ENCODE results near the gene TRMT5. TPM values are rescaled to one million over a fixed set of nuclear protein-coding genes. Genes with fewer than 3 reads are reported as not detected.
A peak's percentile ranks its signal among the peaks of the same experiment; 100 is the strongest.

Gene TRMT5
- total and polyA plus RNA-seq, 2 of the 4 experiments (the other 2 are of a cell fraction), result 5.0 to 10.4 TPM

GRCh38 chr14:60944204-60944603 is 36.7 kb downstream of the TRMT5 start:
- no CpG with 5 or more reads among the region's 4 CpGs for WGBS, 2 experiments (ENCODE audit: extremely low coverage in 2 of 2, insufficient read length in 1 of 2)
- no peaks in the 10 kb centered on the region for H3K9me3 ChIP-seq (ENCODE audit: control insufficient read depth, insufficient read depth, low read length)
- no peak overlapping the region for H4K8ac ChIP-seq (ENCODE audit: low read depth in 2 of 2, low read length in 2 of 2)
- peak overlapping the region; percentile 83 for H4K5ac ChIP-seq (ENCODE audit: low read depth, low read length)
- H2BK120ac ChIP-seq (ENCODE audit: low read depth, low read length), result no peak overlapping the region
- H3K9ac ChIP-seq (ENCODE audit: low read depth, low read length), result no peak overlapping the region
- H3K79me1 ChIP-seq (ENCODE audit: low read depth in 1 of 2, low read length in 2 of 2), result peaks cover 9 to 17% of the 10 kb centered on the region in 2 experiments; a peak in 3 of 4 replicates
- no peak overlapping the region for H4K91ac ChIP-seq (ENCODE audit: insufficient read depth, low read depth, low read length)
- H2AK9ac ChIP-seq (replicated peaks; ENCODE audit: low read depth, low read length, poor library complexity), result no peak overlapping the region
- H3K56ac ChIP-seq (ENCODE audit: extremely low read depth, insufficient read depth, low read length), result no peak overlapping the region
- in situ Hi-C loops (cut with MboI; ENCODE audit: low sequenced_read_pairs), result no loop called here
- no peak overlapping the region for H2BK20ac ChIP-seq (ENCODE audit: low read depth, low read length)
- H3K36me3 ChIP-seq (ENCODE audit: control insufficient read depth, insufficient read depth, low read length), result 0 out of 2 replicates have a peak, but pooled peaks cover 3% of the 10 kb centered on the region
- H3K14ac ChIP-seq (replicated peaks; ENCODE audit: low read depth, low read length), result no peak overlapping the region
- ATAC-seq (ENCODE audit: low read depth) (peak; percentile 32; the same call in 1 of the 2 replicates), DNase-seq (no peak)
- no peak overlapping the region for H3K4me2 ChIP-seq (ENCODE audit: low read depth, low read length)
- no peak overlapping the region for H2AFZ ChIP-seq (replicated peaks; ENCODE audit: low read length, poor library complexity)
- H2BK5ac ChIP-seq (ENCODE audit: low read depth, low read length, poor library complexity, severe bottlenecking), result peak overlapping the region; percentile 24
- H3K18ac ChIP-seq (ENCODE audit: low read depth, low read length), result no peak overlapping the region; the same call in 1 of the 2 replicates
- ChIA-PET POLR2A (ENCODE audit: unreplicated experiment) (no interaction called here), CTCF (no interaction called here)
- H3K27ac ChIP-seq (ENCODE audit: insufficient read depth, low read length), result peak overlapping the region; percentile 73; the same call in 1 of the 2 replicates
- H3K4me1 ChIP-seq (ENCODE audit: control insufficient read depth, insufficient read depth, low read length), result peaks cover 7% of the 10 kb centered on the region
- dilution Hi-C loops (cut with HindIII; ENCODE audit: low sequenced_read_pairs, unreplicated experiment), result no loop called here
- no peak overlapping the region for H3K4me3 ChIP-seq (ENCODE audit: insufficient read depth, low read depth, low read length)
- no TSS peak for BruUV-seq (replicated peaks)
- H3K9me1 ChIP-seq (ENCODE audit: insufficient read depth, low read length), result peaks cover 3% of the 10 kb centered on the region; the same call in 1 of the 2 replicates
- TF ChIP-seq, protein P1, sequence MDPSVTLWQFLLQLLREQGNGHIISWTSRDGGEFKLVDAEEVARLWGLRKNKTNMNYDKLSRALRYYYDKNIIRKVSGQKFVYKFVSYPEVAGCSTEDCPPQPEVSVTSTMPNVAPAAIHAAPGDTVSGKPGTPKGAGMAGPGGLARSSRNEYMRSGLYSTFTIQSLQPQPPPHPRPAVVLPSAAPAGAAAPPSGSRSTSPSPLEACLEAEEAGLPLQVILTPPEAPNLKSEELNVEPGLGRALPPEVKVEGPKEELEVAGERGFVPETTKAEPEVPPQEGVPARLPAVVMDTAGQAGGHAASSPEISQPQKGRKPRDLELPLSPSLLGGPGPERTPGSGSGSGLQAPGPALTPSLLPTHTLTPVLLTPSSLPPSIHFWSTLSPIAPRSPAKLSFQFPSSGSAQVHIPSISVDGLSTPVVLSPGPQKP (IDR thresholded peaks at IDR 0.05; ENCODE audit: borderline replicate concordance, low read depth, low read length), result no peak
- TF ChIP-seq CEBPB (IDR thresholded peaks at IDR 0.05; ENCODE audit: low read depth, low read length) (no peak), RCOR1 (IDR thresholded peaks at IDR 0.05; ENCODE audit: insufficient replicate concordance, low read length) (no peak), CHD1 (IDR thresholded peaks at IDR 0.05; ENCODE audit: low read depth, low read length) (no peak), CTCF (conservative IDR thresholded peaks at IDR 0.05; ENCODE audit: low read depth, low read length) (no peak), MAZ (IDR thresholded peaks at IDR 0.05; ENCODE audit: borderline replicate concordance, low read depth, low read length) (no peak), SMC3 (IDR thresholded peaks at IDR 0.05; ENCODE audit: low read depth, low read length) (no peak), POLR2A (IDR thresholded peaks at IDR 0.05; ENCODE audit: low read depth, low read length) (no peak), MAFK (IDR thresholded peaks at IDR 0.05; ENCODE audit: low read depth, low read length) (no peak), MXI1 (IDR thresholded peaks at IDR 0.05; ENCODE audit: borderline replicate concordance, low read depth, low read length) (no peak), NFE2L2 (IDR thresholded peaks at IDR 0.05; ENCODE audit: low read depth, low read length) (no peak), USF2 (IDR thresholded peaks at IDR 0.05; ENCODE audit: low read depth, low read length) (no peak), FOS (IDR thresholded peaks at IDR 0.05; ENCODE audit: low read depth, low read length) (no peak), RAD21 (IDR thresholded peaks at IDR 0.05; ENCODE audit: low read length) (no peak), RFX5 (IDR thresholded peaks at IDR 0.05; ENCODE audit: low read depth, low read length) (no peak), BHLHE40 (IDR thresholded peaks at IDR 0.05; ENCODE audit: low read depth, low read length) (no peak)
- H3K23ac ChIP-seq (ENCODE audit: low read depth, low read length), result no peak overlapping the region
- H3K27me3 ChIP-seq (ENCODE audit: control insufficient read depth, insufficient read depth, low read length), result no peaks in the 10 kb centered on the region
- no peak overlapping the region for H2BK15ac ChIP-seq (ENCODE audit: low read depth, low read length)
- H3K4ac ChIP-seq (ENCODE audit: low read depth, low read length), result no peak overlapping the region
- no peak overlapping the region for H2AK5ac ChIP-seq (ENCODE audit: low read depth, low read length)
- peaks cover 3% of the 10 kb centered on the region; the same call in 1 of the 2 replicates for H4K20me1 ChIP-seq (ENCODE audit: insufficient read depth, low read length)
- intact Hi-C loops (cut with micrococcal nuclease), result no loop called here

Measured in IMR-90 (cell line).